GM21381 (cell line): ENCODE measurements around the gene TP53AIP1.
A peak's percentile ranks its signal among the peaks of the same experiment; 100 is the strongest.

Source experiments
- ATAC-seq: cut with Tn5 transposase; IDR thresholded peaks from one replicate; pipeline ENCODE4 v1.9.1; 2021; ENCODE audit warnings: mild to moderate bottlenecking, moderate library complexity; ENCODE audit not compliant: unreplicated experiment

TP53AIP1 gene

DNA sequence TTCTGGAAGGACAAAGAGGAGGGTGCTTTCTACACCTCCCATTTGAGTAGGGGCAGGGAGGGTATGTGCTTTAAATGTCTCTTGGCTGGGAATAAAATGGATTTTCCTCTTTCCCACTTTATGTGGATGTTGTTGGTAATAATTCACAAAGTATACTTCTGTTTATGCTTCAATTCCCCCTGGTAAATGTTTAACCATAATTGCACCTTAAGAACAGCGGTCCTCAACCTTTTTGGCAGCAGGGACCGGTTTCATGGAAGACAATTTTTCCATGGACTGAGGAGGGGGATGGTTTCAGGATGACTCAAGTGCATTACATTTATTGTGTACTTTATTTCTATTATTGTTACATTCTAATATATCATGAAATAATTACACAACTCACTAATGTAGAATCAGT lies 4.0 kb upstream of the TP53AIP1 start:
- ATAC-seq: no peak

DNA sequence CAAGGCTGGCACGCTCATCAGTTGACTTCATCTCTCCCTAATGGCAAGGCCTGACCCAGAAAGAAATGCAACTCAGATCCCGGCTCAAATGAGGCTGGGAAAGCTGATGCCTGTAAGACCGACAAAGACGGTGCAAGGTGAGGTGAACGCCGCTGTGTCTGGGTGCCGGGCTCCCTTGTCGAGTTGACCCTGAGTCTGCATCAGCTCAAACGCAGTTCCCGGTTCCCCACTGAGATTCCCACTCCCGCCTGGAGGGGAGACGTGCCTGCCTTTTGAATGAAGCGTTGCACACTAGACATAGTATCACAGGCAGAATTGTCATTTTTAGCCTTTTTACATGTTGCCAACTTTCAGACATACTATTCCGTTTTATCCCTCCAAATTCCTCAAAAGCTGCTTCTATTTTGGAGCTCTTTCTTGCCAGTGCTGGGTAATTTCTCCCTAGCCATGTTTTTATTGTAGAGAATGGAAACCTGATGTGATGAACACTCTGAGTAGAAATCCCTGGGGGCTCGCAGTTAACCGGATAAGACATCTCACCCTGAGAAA lies 831 bp upstream of the TP53AIP1 start:
- ATAC-seq: no peak

DNA sequence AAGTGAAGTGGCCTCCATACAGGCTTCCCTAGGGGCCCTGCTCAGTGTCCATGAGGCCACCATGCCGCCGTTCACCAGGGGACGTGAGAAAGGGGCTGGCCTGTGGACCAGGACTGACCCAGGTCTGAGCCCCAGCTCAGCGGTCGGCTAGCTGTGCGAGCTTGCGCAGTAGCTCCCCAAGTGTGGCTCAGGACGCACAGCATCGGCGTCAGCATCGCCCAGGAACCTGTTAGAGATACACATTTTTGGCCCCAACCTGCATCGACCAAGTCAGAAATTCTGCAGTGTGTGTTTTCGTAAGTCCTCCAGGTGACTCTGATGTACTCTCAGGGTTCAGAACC lies 429 bp downstream of the TP53AIP1 start:
- no peak for ATAC-seq

DNA sequence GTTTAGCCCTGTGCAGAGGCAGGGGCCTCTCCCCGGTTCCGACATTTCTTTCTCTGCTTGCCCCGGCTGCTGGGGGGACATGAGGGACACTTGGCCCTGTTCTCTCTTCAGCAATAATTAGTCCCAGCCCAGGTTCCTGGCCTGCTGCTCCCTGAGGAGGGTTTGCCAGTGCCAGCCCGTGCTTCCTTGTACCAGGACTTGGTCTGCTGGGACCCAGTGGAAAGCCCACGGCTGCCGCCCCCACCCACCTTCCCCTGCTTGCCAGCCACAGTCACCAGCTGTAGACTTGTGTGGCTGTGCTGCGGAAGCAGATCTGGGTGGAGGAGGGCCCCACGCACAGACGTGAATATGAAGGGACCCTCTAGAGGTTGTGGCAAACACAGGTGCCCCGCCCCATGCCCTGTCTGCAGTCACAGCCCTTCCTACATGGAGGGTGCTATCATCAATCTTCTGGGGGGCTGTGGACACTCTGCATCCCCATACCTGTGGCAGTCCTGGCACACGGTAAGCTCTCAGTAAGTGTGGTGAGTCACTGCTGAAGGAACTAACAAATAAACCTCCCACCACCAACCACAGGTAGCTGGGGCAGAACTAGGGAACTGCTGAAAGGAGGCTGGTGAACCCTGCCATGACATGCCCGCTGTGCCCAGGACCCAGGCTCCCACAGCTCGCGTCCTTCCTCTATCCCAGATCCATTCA lies 949 bp downstream of the TP53AIP1 start:
- no peak for ATAC-seq

DNA sequence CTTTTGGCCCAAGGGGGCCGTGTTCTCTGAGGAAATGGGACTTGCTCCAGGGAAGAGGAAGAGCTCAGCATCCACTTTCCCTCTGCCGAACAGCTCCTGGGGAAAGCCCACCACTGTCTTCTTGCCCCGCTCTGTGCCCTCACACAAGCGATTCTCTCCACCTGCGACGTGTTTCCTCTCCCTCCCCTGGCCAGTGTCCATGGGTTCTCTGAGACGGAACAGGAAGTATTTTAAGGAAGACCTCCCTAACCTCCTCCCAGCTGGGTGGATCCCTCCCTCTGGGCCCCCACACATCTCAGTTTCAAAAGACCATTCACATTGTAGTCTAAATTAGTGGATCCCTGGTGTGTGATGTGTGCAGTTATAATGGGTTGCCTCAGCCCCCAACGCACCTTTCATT lies 1.6 kb downstream of the TP53AIP1 start:
- ATAC-seq: no peak

DNA sequence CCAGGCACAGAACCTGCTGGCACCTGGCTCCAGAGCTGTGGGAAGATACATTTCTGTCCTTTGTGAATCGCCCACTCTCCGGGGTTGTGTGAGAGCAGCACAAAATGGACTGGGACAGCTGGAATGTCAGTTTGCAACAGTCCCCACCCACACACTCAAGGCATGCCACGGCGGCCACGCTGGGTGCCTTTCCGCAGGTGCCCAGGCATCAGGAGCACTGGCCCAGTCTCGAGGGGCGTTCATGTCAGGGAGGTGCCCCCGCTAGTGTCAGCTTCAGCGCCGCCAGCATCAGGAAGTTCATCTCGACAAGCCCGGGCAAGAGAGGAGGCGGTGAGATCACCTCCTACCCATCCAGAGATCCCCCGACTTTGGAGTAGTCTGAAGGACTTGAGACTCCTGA lies 2.1 kb downstream of the TP53AIP1 start:
- no peak for ATAC-seq

DNA sequence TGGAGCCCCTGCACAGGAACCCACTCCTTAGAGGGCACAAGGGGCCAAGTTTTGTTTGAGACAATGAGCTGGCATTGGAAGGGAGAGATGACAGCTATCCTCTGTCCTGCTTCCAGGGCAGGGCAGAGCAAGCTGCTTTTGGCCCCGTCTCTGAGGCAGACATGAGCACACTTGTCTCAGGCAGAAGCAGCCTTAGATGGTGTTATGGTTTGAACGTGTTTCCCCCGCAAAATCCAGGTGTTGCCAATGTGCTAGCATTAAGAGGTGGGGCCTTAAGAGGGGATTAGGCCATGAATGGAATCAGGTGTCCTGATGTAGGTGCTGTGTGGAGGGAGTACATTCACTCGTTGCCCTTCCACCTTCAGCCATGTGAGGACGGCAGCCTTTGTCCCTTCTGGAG lies 2.5 kb downstream of the TP53AIP1 start:
- ATAC-seq: no peak

DNA sequence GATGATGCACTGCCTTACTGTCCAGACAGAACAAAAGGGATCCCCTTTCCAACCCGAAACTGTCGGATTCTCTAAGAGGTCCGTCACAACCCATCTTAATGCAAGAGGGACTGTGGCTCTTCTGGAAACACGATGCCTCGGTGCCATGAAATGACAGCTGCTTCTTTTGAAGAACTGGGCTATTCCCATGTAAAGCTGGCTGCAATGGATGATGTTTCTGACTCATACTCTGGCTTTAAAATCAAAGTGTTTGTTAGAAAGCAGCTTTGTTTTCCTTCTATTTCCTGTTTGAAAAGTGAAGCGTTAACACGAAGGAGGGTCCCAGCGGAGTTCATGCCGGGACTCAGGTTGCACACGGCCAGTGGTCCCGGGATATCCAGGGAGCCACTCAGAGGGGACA lies 3.1 kb downstream of the TP53AIP1 start:
- no peak for ATAC-seq

DNA sequence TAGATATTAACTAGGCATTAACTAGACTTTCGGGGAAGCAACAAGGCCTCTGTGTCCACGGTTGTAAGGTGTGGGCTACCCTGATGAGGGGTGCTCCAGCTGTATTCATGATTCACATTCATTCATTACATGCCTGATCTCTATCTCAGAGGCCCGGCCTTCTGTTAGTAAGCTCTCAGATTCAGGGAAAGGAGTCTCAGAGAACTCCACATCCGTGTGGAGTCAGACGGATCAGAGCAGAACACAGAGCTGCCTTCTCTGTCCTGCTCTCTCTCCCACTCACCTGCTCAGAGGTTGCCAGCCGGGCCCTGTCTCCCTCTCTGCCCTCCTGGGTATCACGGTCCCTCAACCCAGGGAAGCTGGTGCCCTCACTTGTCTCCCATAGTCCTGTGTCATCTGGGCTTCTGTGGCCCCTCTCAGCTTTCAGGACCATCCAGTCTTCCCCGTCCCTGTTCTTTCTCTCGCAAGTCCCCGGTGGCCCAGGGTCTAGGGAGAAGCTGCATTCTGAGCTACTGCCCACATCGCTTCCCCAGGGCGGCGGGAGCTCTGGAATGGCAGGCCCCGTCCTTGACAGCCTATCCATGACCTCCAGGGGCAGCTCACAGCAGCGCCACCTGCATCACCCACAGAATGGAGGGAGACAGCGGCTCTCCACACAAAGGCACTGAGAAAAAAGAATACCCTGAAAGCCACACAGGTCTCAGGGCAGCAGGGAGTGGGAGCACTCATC lies 4.3 kb downstream of the TP53AIP1 start:
- ATAC-seq: no peak

DNA sequence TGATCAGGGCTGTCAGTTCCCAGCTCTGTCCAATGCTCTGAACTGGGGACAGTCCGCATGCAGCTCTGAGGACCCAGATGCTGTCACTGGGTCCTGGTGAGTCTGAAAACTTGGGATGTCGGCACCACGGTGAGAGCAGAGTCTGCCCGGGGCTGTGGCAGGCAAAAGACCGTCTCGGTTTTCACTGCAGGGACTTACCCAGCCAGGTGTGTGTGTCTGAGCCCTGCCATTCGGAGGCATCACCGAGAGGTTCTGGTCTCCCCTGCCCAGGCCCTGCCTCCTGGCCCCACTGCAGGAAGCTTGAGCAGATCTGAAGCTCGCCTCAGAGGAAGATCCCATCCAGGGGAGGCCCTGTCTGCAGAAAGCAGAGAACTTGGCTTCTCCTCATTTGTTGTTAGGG lies 5.2 kb downstream of the TP53AIP1 start:
- ATAC-seq: no peak

DNA sequence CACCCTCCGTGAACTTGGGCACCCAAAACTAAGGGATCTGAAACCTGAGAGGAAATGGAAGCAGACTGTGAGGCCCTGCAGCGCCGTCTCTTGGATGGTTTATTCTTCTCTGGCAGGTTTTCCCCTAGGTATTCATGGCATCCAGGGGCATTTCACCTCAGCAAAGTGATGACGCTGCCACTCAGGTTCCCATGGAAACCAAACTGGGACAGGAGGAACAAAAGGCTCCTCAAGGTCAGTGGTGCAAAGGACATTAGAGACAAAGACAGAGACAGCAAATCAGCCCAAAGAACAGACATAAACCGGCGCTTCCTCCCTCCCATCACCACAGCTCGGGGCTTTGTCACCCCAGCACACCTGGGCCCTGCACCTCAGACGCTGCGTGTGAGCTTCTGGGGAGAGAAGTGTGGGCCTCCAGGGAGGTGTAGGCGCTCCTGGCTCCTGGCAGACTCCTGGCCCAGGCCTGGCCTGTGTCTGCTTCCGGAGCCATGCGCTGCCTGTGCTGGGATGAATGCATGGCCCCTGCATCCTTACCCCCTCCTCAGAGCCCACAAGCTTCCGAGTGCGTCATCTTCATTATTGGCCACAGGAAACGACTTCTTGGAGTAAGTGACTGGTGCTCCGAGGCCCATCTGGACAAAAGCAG lies 5.9 kb downstream of the TP53AIP1 start:
- ATAC-seq: no peak

DNA sequence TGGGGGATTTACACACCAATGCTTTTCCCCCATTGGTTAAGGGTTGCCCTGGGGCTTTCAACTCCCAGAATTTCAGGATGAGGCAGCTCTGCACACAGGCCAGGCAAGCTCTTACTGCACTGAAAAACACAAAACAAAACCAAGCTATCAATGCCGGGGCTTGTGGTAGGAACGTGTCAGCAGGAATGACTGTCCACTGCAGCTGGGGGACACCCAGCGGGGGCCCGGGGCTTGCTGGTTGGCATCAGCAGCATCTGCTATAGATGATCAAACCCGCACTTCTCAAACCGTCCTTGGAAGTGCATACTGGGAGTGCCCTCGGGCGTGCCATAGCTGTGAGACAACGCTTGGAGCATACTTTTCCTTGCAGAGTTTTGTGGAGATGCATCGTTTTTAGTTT lies 7.7 kb downstream of the TP53AIP1 start:
- ATAC-seq: no peak

DNA sequence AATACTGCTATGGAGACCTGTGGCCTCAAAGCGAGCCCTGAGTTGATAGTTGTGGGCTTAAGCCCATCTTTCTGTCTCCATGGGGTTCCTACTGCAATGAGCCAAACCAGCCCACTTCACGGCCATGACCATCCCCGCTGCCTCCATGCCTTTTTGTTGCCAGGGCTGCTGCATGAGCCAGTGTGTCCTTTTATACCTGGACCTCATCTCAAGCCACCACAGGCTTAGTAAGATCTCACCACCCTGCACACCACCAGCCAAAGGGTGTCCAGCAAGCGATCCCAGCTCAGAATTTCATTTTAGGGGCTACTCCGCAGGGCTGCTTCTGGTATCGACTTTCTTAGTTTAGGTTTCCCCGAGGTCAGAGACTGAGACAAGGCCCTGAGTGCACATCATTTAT lies 8.3 kb downstream of the TP53AIP1 start:
- no peak for ATAC-seq

DNA sequence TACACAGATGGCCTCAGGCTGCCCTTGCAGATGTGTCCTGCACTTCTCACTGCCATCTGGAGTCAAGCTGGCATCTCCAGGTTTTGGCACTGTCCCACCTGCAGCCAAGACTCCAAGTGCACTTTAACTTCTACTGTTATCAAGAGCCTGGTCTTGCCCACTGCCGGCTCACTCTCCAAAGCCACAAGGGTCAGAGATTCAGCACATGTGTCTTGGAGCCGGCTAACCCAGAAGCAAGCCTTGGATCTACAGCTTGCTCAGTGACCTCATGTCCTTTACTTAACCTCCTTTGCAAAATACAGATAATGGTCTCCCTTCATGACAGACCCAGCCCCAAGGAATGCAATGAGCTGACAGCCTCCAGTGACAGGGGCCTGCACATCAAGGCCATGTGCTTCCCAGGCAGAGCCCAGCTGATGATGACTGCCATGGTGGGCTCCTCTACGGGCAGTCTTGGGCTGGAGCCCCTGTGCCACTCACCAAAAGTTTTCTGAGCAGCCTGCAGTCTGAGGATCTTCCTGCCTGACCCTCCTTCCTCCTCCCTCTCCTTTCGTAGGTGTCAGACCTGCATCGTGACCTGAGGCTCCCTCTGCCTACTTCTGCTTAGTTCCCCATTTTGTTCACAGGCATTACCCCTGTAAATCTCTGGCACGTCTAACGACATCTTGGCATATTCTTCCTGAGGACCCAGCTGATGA lies 9.0 kb downstream of the TP53AIP1 start:
- ATAC-seq: no peak

DNA sequence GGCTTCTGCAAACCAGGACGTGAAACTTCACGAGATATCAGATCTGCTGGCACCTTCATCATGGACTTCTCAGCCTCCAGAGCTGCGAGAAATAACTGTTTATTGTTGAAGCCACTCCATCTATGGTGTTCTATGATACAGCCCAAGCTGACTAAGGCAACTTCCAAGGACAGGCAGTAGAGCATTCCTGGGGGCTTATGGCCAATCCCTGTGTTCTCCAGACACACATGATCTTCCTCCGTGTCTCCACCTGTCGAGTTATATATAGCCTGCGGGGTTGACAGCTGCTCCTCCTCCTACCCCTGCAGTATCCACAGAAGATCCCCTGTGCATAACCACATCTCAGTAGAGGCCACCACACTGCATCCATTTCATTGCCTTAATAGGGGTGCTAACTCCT lies 11.0 kb downstream of the TP53AIP1 start:
- ATAC-seq: no peak

DNA sequence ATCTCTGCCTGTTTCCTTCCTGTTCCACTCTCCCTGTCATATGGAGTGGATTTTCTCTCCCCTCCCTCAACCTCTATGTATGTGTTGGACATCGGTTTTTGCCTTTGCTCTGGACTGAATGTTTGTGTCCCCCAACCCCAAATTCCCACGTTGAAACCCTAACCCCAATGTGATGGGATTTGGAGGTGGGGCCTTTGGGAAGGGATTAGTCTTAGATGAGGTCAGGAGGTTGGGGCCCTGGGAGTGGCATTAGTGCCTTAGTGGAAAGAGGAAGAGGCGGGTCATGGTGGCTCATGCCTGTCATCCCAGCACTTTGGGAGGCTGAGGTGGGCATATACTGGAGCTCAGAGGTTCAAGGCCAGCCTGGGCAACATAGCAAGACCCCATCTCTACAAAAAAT lies 11.6 kb downstream of the TP53AIP1 start:
- no peak for ATAC-seq

DNA sequence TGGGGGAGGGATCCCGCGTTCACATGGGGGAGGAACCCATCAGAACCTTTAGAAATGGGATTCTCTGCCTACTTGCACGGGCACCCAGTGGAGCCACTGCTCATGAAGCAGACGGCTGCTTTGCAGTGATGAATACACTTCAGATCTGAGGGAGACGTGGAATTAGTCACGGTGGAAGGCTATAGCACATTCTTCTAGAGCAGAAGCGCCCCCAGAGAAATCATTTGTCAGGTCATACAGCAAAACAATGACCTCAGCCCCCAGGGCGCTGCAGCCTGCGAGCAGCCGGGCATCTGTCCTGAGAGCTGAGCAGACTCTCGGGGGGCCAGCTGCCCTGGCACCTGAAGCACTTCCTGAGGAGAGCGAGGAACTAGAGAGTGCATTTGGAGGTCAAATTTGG lies 12.7 kb downstream of the TP53AIP1 start:
- no peak for ATAC-seq

DNA sequence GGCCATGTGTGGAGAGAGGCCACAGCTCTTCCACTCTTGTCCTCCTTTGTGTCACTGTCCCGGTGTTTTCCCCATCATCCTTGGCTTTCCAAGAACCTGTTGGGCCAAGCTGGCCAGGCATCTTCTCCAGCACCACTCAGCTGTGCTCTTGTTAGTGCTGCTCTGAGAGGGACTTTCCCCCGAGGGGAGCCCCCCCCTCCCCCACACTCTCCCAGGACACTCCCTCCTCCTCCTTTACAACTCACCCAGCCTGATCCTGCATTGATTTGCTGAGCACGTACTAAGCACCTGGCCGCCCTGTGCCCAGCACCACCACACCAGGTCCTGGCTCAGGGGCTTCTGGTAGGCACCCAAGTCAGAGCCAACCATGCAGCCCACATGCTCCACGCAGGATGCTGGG lies 13.2 kb downstream of the TP53AIP1 start:
- no peak for ATAC-seq

DNA sequence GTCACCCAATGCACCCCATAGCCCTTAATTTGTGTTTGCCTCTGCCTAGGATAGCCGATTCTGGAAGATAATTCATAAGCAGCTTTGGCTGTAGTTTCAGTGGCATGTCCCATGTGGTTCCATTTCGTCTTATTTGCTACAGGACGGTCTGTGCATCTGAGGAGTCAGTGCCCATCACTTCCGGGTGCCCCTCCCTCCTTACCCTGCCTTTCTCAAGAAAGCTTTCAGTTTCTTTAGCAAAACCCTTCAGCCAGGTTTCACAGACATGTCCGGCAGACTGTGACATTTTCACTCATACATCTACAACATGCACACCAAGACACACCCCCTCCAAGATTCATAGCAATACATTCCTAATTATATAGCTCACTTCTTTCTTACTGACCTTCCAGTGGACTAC lies 14.3 kb downstream of the TP53AIP1 start:
- ATAC-seq: peak; percentile 99

DNA sequence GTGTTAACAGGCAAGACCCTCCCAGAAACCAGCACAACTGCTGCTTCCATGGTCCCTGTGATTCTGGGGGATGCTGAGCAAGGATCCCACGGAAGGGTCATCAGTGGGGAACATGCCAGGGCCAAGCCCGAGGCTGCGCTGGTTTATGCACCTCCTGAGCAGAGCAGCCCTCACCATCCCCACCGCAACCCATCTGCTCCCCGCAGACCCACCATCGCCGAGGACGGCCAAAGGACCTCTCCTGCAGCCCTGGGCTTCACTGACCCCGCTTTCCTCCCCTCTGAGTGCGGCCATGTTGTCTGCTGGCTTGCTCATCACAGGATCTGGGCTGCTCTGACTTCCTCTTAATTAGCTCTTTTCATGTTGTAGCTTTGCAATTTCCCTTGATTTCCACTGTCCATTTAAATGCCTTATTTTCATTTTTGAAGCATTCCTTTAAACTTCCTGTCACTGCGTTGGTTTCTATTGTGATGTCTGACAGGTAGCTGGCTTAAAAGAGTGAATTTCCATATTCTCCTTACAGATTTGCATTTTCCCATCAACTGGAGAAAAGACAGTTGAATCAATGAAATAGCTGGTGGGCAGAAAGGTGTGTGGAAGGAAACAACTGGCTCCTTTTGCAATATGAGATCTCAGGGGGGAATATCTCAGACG lies 14.9 kb downstream of the TP53AIP1 start:
- no peak for ATAC-seq

DNA sequence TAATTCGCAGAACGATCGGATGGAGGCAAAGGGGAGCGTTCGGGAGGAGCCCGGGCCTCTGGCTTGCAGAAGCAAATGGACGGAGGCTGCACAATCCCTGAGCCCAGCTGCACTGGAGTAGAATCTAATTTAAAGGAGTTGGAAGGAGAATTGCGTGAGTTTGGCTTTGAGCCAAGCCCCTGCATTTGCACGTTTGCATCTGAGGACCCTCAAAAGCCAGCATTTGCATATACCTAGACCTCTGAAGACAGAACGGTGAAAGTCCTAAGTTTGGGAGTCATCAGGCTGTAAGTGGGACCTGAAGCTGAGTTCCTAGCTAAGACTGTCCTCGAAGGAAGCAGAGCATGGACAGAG lies 15.6 kb downstream of the TP53AIP1 start:
- no peak for ATAC-seq
